ENCODE results near the gene MGMT. TPM values are rescaled to one million over a fixed set of nuclear protein-coding genes. Genes with fewer than 3 reads are reported as not detected.

MGMT gene
- polyA plus RNA-seq, 2 donors = 8.6 to 13.0 TPM

DNA sequence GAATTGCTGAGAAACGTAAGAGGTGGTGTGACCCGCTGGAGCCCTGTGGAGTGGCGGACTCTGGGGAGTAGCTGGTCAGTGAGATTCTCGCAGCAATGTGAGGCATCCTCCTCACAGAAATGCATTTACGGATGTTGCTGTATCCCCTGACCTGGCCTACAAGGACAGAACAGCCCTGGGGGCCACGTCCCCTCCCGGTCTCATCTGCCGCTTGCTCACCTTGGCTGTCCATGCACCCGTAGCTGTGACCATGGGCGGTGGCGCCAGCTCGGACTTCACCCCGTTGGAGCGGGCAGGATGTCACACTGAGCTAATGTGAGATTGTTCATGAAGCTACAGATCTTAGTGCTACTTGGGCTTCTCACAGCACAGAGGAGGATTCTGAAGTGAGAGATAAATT, 303.2 kb downstream of the MGMT start:
- WGBS, 2 donors = 87 to 95% methylated on average over 14 of the region's 14 CpGs
- peaks cover 0 to 26% of the 10 kb centered on the region in 2 donors for H3K9me3 ChIP-seq (ENCODE audit: control insufficient read depth in 2 of 2, insufficient read depth in 1 of 2, low read depth in 1 of 2, low read length in 1 of 2)
- H3K4me1 ChIP-seq (ENCODE audit: control insufficient read depth in 2 of 2, insufficient read depth in 2 of 2, low read length in 1 of 2) = peaks cover 0 to 2% of the 10 kb centered on the region in 2 donors
- H3K36me3 ChIP-seq (ENCODE audit: control insufficient read depth in 2 of 2, insufficient read depth in 2 of 2, low read length in 1 of 2) = peaks cover 0 to 11% of the 10 kb centered on the region in 2 donors
- no peak overlapping the region for H3K27ac ChIP-seq (ENCODE audit: low read depth in 2 of 2, low read length in 1 of 2)
- no peaks in the 10 kb centered on the region for H3K27me3 ChIP-seq (ENCODE audit: control insufficient read depth in 1 of 2, insufficient read depth in 2 of 2, low read length in 2 of 2)
- no peak overlapping the region for H3K4me3 ChIP-seq (ENCODE audit: low read depth in 1 of 2, low read length in 2 of 2)

- H3K36me3 ChIP-seq (ENCODE audit: control insufficient read depth in 2 of 2, insufficient read depth in 2 of 2, low read length in 1 of 2) = peaks cover 0 to 11% of the 10 kb centered on the region in 2 donors
- peaks cover 0 to 2% of the 10 kb centered on the region in 2 donors for H3K4me1 ChIP-seq (ENCODE audit: control insufficient read depth in 2 of 2, insufficient read depth in 2 of 2, low read length in 1 of 2)
- no peak overlapping the region for H3K4me3 ChIP-seq (ENCODE audit: low read depth in 1 of 2, low read length in 2 of 2)
- peaks cover 0 to 26% of the 10 kb centered on the region in 2 donors for H3K9me3 ChIP-seq (ENCODE audit: control insufficient read depth in 2 of 2, insufficient read depth in 1 of 2, low read depth in 1 of 2, low read length in 1 of 2)
- no peak overlapping the region for H3K27ac ChIP-seq (ENCODE audit: low read depth in 2 of 2, low read length in 1 of 2)
- no peaks in the 10 kb centered on the region for H3K27me3 ChIP-seq (ENCODE audit: control insufficient read depth in 1 of 2, insufficient read depth in 2 of 2, low read length in 2 of 2)
- WGBS, 2 donors = 68 to 75% methylated on average over 13 of the region's 13 CpGs
Measured at GRCh38 chr10:129771024-129771423, 304.0 kb downstream of the MGMT start.

DNA sequence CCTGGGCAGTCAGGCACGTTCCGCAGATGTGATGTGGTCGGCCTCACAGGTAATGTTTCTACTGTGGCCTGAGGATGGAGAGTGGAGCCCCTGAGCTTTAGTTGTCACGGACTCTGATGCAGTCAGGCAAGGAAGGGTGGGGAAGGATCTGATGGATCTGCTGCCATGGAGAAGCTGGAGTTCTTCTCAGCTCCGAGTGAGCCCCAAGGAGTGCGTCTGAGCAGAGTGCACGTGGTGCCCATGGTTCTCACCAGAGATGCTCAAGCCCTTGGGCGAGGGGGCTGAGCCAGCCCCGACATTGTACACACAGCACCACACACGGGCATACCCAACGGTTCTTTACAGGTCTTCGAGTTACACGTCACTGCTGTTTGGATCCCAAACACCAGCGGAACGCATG, 304.5 kb downstream of the MGMT start:
- 95 to 96% methylated on average over 15 of the region's 15 CpGs for WGBS, 2 donors
- no peak overlapping the region for H3K4me3 ChIP-seq (ENCODE audit: low read depth in 1 of 2, low read length in 2 of 2)
- no peaks in the 10 kb centered on the region for H3K27me3 ChIP-seq (ENCODE audit: control insufficient read depth in 1 of 2, insufficient read depth in 2 of 2, low read length in 2 of 2)
- no peak overlapping the region for H3K27ac ChIP-seq (ENCODE audit: low read depth in 2 of 2, low read length in 1 of 2)
- H3K4me1 ChIP-seq (ENCODE audit: control insufficient read depth in 2 of 2, insufficient read depth in 2 of 2, low read length in 1 of 2) = peaks cover 0 to 2% of the 10 kb centered on the region in 2 donors
- H3K36me3 ChIP-seq (ENCODE audit: control insufficient read depth in 2 of 2, insufficient read depth in 2 of 2, low read length in 1 of 2) = peaks cover 0 to 11% of the 10 kb centered on the region in 2 donors
- H3K9me3 ChIP-seq (ENCODE audit: control insufficient read depth in 2 of 2, insufficient read depth in 1 of 2, low read depth in 1 of 2, low read length in 1 of 2) = peaks cover 0 to 24% of the 10 kb centered on the region in 2 donors

- Histone ChIP-seq H3K27ac (ENCODE audit: low read depth in 2 of 2, low read length in 1 of 2) (no peak overlapping the region), H3K4me1 (ENCODE audit: control insufficient read depth in 2 of 2, insufficient read depth in 2 of 2, low read length in 1 of 2) (peaks cover 0 to 2% of the 10 kb centered on the region in 2 donors), H3K36me3 (ENCODE audit: control insufficient read depth in 2 of 2, insufficient read depth in 2 of 2, low read length in 1 of 2) (peaks cover 0 to 11% of the 10 kb centered on the region in 2 donors), H3K9me3 (ENCODE audit: control insufficient read depth in 2 of 2, insufficient read depth in 1 of 2, low read depth in 1 of 2, low read length in 1 of 2) (peaks cover 0 to 24% of the 10 kb centered on the region in 2 donors), H3K4me3 (ENCODE audit: low read depth in 1 of 2, low read length in 2 of 2) (no peak overlapping the region), H3K27me3 (ENCODE audit: control insufficient read depth in 1 of 2, insufficient read depth in 2 of 2, low read length in 2 of 2) (no peaks in the 10 kb centered on the region)
- WGBS, 2 donors = 91 to 95% methylated on average over 13 of the region's 13 CpGs
Measured at GRCh38 chr10:129771991-129772431, 305.0 kb downstream of the MGMT start.

DNA sequence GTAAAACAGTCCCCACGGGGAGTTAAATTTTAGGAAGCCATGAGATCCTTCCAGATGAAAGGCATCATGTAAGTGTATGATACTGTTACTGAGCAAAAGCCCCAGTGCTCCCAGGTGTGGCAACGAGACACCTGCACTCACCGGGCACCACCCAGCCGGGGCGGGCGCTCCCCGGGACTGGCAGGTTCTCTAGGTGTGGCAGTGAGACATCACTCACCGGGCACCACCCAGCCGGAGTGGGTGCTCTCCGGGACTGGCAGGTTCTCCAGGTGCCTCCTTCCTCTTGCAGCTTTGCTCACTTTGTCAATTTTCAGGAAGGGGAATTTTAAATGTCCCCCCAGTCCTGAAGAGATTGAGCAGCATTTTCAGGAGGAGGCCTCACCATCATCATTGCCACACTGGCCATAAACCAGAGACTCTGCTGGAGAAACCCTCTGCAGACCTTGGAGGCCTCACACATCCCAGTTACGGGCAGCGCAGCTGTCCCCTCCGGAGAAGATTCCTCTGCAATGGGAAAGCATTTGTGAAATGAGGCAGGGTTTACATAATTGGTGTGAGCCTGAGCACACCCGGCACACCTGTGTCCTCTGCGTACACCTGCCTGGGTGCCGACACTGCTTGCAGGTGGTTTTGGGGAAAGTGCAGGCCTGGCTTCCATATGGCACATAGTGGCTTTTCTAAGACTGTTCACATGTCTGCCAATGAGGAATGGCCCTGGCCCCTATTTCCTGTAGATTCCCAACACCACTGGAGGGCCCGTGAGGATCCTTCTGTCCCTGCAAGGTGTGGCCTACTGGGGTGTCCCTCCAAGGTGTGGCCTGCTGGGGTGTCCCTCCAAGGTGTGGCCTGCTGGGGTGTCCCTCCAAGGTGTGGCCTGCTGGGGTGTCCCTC, 305.7 kb downstream of the MGMT start:
- 88 to 95% methylated on average over 17 of the region's 17 CpGs for WGBS, 2 donors
- H3K27me3 ChIP-seq (ENCODE audit: control insufficient read depth in 1 of 2, insufficient read depth in 2 of 2, low read length in 2 of 2) = no peaks in the 10 kb centered on the region
- H3K9me3 ChIP-seq (ENCODE audit: control insufficient read depth in 2 of 2, insufficient read depth in 1 of 2, low read depth in 1 of 2, low read length in 1 of 2) = peaks cover 2 to 18% of the 10 kb centered on the region in 2 donors
- no peak overlapping the region for H3K4me3 ChIP-seq (ENCODE audit: low read depth in 1 of 2, low read length in 2 of 2)
- H3K27ac ChIP-seq (ENCODE audit: low read depth in 2 of 2, low read length in 1 of 2) = no peak overlapping the region
- H3K4me1 ChIP-seq (ENCODE audit: control insufficient read depth in 2 of 2, insufficient read depth in 2 of 2, low read length in 1 of 2) = no peaks in the 10 kb centered on the region
- H3K36me3 ChIP-seq (ENCODE audit: control insufficient read depth in 2 of 2, insufficient read depth in 2 of 2, low read length in 1 of 2) = peaks cover 0 to 11% of the 10 kb centered on the region in 2 donors

DNA sequence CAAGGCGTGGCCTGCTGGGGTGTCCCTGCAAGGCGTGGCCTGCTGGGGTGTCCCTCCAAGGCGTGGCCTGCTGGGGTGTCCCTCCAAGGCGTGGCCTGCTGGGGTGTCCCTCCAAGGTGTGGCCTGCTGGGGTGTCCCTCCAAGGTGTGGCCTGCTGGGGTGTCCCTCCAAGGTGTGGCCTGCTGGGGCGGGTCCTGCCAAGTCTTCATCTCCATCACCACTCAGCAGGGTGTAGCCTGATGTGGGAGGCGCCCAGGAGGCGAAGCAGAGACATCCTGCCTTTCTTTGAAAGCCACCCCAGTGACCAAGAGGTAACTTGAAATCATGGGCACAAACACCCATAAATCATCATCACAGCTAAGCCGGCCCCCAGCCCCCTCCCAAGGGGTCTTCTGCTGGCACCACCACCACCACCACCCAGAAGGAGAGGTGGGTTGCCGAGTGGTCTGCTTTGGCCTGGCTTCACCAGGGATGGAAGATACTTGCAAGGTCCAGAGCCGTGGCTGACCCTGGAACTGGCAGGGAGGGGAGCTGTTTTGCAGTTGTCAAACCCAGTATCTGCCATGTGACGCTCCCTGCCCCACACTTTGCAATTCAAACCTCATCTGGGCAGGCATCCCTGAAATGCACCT, 306.4 kb downstream of the MGMT start:
- Histone ChIP-seq H3K27ac (ENCODE audit: low read depth in 2 of 2, low read length in 1 of 2) (no peak overlapping the region), H3K4me3 (ENCODE audit: low read depth in 1 of 2, low read length in 2 of 2) (no peak overlapping the region), H3K9me3 (ENCODE audit: control insufficient read depth in 2 of 2, insufficient read depth in 1 of 2, low read depth in 1 of 2, low read length in 1 of 2) (peaks cover 3 to 15% of the 10 kb centered on the region in 2 donors), H3K27me3 (ENCODE audit: control insufficient read depth in 1 of 2, insufficient read depth in 2 of 2, low read length in 2 of 2) (no peaks in the 10 kb centered on the region), H3K36me3 (ENCODE audit: control insufficient read depth in 2 of 2, insufficient read depth in 2 of 2, low read length in 1 of 2) (peaks cover 0 to 8% of the 10 kb centered on the region in 2 donors), H3K4me1 (ENCODE audit: control insufficient read depth in 2 of 2, insufficient read depth in 2 of 2, low read length in 1 of 2) (no peaks in the 10 kb centered on the region)
- WGBS, 2 donors = 91 to 92% methylated on average over 11 of the region's 11 CpGs

- Histone ChIP-seq H3K4me1 (ENCODE audit: control insufficient read depth in 2 of 2, insufficient read depth in 2 of 2, low read length in 1 of 2) (no peaks in the 10 kb centered on the region), H3K27me3 (ENCODE audit: control insufficient read depth in 1 of 2, insufficient read depth in 2 of 2, low read length in 2 of 2) (no peaks in the 10 kb centered on the region), H3K36me3 (ENCODE audit: control insufficient read depth in 2 of 2, insufficient read depth in 2 of 2, low read length in 1 of 2) (peaks cover 0 to 3% of the 10 kb centered on the region in 2 donors), H3K4me3 (ENCODE audit: low read depth in 1 of 2, low read length in 2 of 2) (no peak overlapping the region), H3K9me3 (ENCODE audit: control insufficient read depth in 2 of 2, insufficient read depth in 1 of 2, low read depth in 1 of 2, low read length in 1 of 2) (peaks cover 3 to 14% of the 10 kb centered on the region in 2 donors), H3K27ac (ENCODE audit: low read depth in 2 of 2, low read length in 1 of 2) (no peak overlapping the region)
- 86 to 91% methylated on average over 14 of the region's 14 CpGs for WGBS, 2 donors
Measured at GRCh38 chr10:129774082-129774735, 307.2 kb downstream of the MGMT start.

DNA sequence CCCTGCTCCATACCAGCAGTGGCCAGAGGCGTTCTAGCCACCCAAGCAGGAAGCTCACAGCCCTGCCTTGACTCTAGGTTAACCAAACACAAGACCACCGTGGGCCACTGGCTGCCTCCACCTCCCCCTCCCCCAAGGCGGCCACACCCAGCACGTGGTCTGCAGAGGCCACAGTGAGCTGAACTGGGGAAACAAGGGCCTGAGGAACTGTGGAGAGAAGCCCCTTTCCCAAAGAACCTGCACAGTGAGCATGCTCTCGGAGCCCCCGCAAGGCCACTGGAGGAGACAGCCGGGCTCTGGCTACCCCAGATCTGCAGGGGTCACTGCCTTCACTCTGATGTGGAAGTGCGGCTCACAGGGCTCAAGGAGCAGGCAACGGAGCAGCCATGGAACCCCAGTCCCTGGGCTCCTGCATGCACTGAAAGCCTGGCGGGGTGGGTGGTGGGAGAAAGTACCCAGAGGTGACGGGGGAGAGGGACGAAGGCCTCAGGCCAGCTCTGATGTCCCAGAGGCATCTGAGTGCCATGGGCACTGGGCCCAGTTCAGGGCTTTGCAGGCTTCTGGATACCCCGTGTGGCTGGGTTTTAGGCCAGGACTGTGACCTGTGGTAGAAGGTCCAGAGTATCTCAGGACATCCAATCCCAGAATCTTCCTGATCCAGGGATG, 307.8 kb downstream of the MGMT start:
- 85 to 87% methylated on average over 13 of the region's 13 CpGs for WGBS, 2 donors
- Histone ChIP-seq H3K27ac (ENCODE audit: low read depth in 2 of 2, low read length in 1 of 2) (no peak overlapping the region), H3K36me3 (ENCODE audit: control insufficient read depth in 2 of 2, insufficient read depth in 2 of 2, low read length in 1 of 2) (no peaks in the 10 kb centered on the region), H3K27me3 (ENCODE audit: control insufficient read depth in 1 of 2, insufficient read depth in 2 of 2, low read length in 2 of 2) (no peaks in the 10 kb centered on the region), H3K9me3 (ENCODE audit: control insufficient read depth in 2 of 2, insufficient read depth in 1 of 2, low read depth in 1 of 2, low read length in 1 of 2) (peaks cover 3 to 14% of the 10 kb centered on the region in 2 donors), H3K4me1 (ENCODE audit: control insufficient read depth in 2 of 2, insufficient read depth in 2 of 2, low read length in 1 of 2) (no peaks in the 10 kb centered on the region), H3K4me3 (ENCODE audit: low read depth in 1 of 2, low read length in 2 of 2) (no peak overlapping the region)

DNA sequence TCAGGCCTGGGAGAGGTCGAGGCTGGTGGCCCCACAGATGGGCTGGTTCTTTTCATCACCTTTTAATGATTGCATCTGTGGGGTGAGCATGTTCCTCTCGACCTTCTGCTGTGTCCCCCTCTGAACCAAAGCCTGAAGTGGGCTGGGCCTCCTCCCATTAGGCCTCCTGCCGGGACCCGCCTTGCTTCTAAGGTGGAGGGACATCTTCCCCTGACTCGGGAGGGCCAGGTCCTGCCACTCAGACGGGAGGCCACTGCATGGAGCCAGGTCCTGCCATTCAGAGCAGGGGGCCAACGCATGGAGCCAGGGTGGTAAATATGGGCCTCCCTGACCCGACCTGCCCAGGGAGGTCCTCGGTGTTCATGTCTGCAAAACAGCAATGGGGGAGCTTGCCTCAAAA, 308.6 kb downstream of the MGMT start:
- H3K4me1 ChIP-seq (ENCODE audit: control insufficient read depth in 2 of 2, insufficient read depth in 2 of 2, low read length in 1 of 2) = no peaks in the 10 kb centered on the region
- no peak overlapping the region for H3K4me3 ChIP-seq (ENCODE audit: low read depth in 1 of 2, low read length in 2 of 2)
- H3K27me3 ChIP-seq (ENCODE audit: control insufficient read depth in 1 of 2, insufficient read depth in 2 of 2, low read length in 2 of 2) = no peaks in the 10 kb centered on the region
- H3K9me3 ChIP-seq (ENCODE audit: control insufficient read depth in 2 of 2, insufficient read depth in 1 of 2, low read depth in 1 of 2, low read length in 1 of 2) = peaks cover 3 to 14% of the 10 kb centered on the region in 2 donors
- no peak overlapping the region for H3K27ac ChIP-seq (ENCODE audit: low read depth in 2 of 2, low read length in 1 of 2)
- no peaks in the 10 kb centered on the region for H3K36me3 ChIP-seq (ENCODE audit: control insufficient read depth in 2 of 2, insufficient read depth in 2 of 2, low read length in 1 of 2)
- WGBS, 2 donors = 84 to 87% methylated on average over 9 of the region's 9 CpGs

Measured in esophagus (tissue), 2 donors.